Immature natural killer cell (primary cell): ENCODE results near the gene SURF2. TPM values are rescaled to one million over a fixed set of nuclear protein-coding genes. Genes with fewer than 3 reads are reported as not detected.
"Not testable (repeated sequence)": the region's sequence is repeated elsewhere in the genome, so short reads cannot be mapped to it uniquely, and the experiment has no call there.

ENCODE experiments used
- DNase-seq, 3 donors: peaks; one replicate each; pipeline ENCODE4 v3.0.0; 2022; ENCODE audit warnings: mixed read lengths in 1 of 3
- H3K27ac Mint-ChIP-seq, 6 donors: one replicate each; pipeline ENCODE4 v1.8.0; 2020; ENCODE audit warnings: mixed read lengths in 6 of 6, mild to moderate bottlenecking in 5 of 6, inconsistent platforms in 4 of 6, moderate library complexity in 3 of 6
- H3K27me3 Mint-ChIP-seq, 3 donors: one replicate each; pipeline ENCODE4 v1.8.0; 2020 to 2021; ENCODE audit warnings: low read depth in 3 of 3, mild to moderate bottlenecking in 3 of 3, mixed read lengths in 3 of 3, moderate library complexity in 3 of 3, inconsistent platforms in 1 of 3
- H3K36me3 Mint-ChIP-seq, 3 donors: one replicate each; pipeline ENCODE4 v1.8.0; 2020; ENCODE audit warnings: mixed read lengths in 3 of 3, inconsistent platforms in 2 of 3, mild to moderate bottlenecking in 2 of 3
- H3K4me1 Mint-ChIP-seq, 2 donors: one replicate each; pipeline ENCODE4 v1.8.0; 2020; ENCODE audit warnings: inconsistent platforms in 2 of 2, mild to moderate bottlenecking in 2 of 2, mixed read lengths in 2 of 2, moderate library complexity in 1 of 2
- H3K4me3 Mint-ChIP-seq, 5 donors: one replicate each; pipeline ENCODE4 v1.8.0; 2020; ENCODE audit warnings: mild to moderate bottlenecking in 5 of 5, mixed read lengths in 5 of 5, inconsistent platforms in 3 of 5, moderate library complexity in 3 of 5
- H3K9me3 Mint-ChIP-seq, 6 donors: one replicate each; pipeline ENCODE4 v1.8.0; 2020; ENCODE audit warnings: mild to moderate bottlenecking in 6 of 6, mixed read lengths in 6 of 6, inconsistent platforms in 4 of 6, moderate library complexity in 3 of 6
- polyA plus RNA-seq, 3 donors: library from polyadenylated mRNA; unstranded; fragments of 300-500 nt; fragmentation: Illumina TruSeq; gene quantifications; one replicate each; pipeline ENCODE4 v1.2.3, GENCODE V29; 2021

SURF2 gene
- polyA plus RNA-seq, 3 donors from 2014 or later: 30.2 to 36.9 (median 34.5) TPM

DNA sequence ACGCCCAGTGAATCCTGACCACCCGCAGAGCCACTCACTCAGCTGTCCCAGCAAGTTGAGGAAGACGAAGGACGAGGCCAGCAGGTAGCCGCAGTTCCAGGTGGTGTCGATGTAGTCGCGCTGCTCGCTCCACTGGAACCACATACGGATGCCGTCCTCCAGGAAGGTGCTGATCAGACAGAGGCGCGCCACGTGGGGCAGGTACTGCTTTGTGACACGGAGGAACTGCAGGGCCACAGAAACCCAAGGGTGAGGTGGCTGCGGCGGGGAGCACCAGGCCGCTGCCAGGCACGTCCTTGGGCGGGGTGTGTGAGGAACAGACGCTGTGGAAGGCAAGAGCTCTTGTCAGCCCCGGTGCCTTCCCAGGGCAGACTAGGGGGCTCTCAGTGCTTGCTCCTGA is 10.9 kb downstream of the SURF2 start:
- no peak overlapping the region for H3K4me3 Mint-ChIP-seq

GRCh38 chr9:133367778-133368177 is 11.4 kb downstream of the SURF2 start:
- peak overlapping the region in 1 of 6 donors; percentile 18 for H3K27ac Mint-ChIP-seq
- DNase-seq: no peak
- no peak overlapping the region for H3K4me3 Mint-ChIP-seq
- peaks cover 10 to 19% (median 15%) of the 10 kb centered on the region in 3 donors for H3K36me3 Mint-ChIP-seq
- H3K9me3 Mint-ChIP-seq: no peaks in the 10 kb centered on the region
- H3K4me1 Mint-ChIP-seq: peaks cover 64 to 69% of the 10 kb centered on the region in 2 donors
- peaks cover under 1 to 10% (median 5%) of the 10 kb centered on the region in 3 donors for H3K27me3 Mint-ChIP-seq

More for the DNA sequence above, 10.9 kb downstream of the SURF2 start:
- peaks cover 59 to 63% of the 10 kb centered on the region in 2 donors for H3K4me1 Mint-ChIP-seq
- DNase-seq: no peak
- H3K27me3 Mint-ChIP-seq: peaks cover 2 to 10% (median 5%) of the 10 kb centered on the region in 3 donors
- peaks cover 10 to 21% (median 18%) of the 10 kb centered on the region in 3 donors for H3K36me3 Mint-ChIP-seq
- H3K9me3 Mint-ChIP-seq: no peaks in the 10 kb centered on the region
- H3K27ac Mint-ChIP-seq: no peak overlapping the region

GRCh38 chr9:133368249-133368881 is 12.0 kb downstream of the SURF2 start:
- no peaks in the 10 kb centered on the region for H3K9me3 Mint-ChIP-seq
- H3K27me3 Mint-ChIP-seq: peaks cover 0 to 10% (median 4%) of the 10 kb centered on the region in 3 donors
- no peak for DNase-seq
- H3K36me3 Mint-ChIP-seq: peaks cover 8 to 13% (median 12%) of the 10 kb centered on the region in 3 donors
- peaks cover 69 to 72% of the 10 kb centered on the region in 2 donors for H3K4me1 Mint-ChIP-seq
- H3K27ac Mint-ChIP-seq: peak overlapping the region; percentile 77 to 98 (median 93)
- peak overlapping the region in 3 of 5 donors; percentile 13 to 82 (median 43) for H3K4me3 Mint-ChIP-seq

- H3K27ac Mint-ChIP-seq: peak overlapping the region; percentile 89 to 98 (median 95)
- H3K9me3 Mint-ChIP-seq: no peaks in the 10 kb centered on the region
- peaks cover 4 to 9% (median 8%) of the 10 kb centered on the region in 3 donors for H3K36me3 Mint-ChIP-seq
- no peak for DNase-seq
- peaks cover 71 to 75% of the 10 kb centered on the region in 2 donors for H3K4me1 Mint-ChIP-seq
- peaks cover 0 to 8% (median 3%) of the 10 kb centered on the region in 3 donors for H3K27me3 Mint-ChIP-seq
- peak overlapping the region in 4 of 5 donors; percentile 40 to 82 (median 57) for H3K4me3 Mint-ChIP-seq
These were observed 13.1 kb downstream of the SURF2 start for GRCh38 chr9:133369422-133369821.

DNA sequence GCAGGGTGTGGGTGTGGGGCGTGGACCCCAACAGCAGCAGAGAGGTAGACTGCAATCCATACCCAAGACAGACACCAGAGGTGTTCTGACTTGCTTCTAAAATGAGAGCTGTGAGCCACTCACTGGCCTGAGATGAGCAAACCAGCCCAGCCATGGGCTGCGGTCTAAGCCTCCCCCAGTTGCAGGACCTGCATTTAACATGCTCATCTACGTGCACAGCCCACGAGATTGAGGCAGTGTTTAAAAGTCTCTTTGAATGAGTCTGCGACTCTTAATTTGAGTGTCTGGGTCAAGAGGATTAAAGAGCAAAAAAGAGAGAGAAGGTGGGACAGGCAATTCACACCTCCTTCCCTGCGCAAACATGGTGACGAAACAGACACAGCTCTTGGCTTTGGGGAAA is 13.6 kb downstream of the SURF2 start:
- Mint-ChIP-seq H3K4me3 (peak overlapping the region; percentile 72 to 82 (median 72)), H3K27ac (peak overlapping the region; percentile 89 to 98 (median 95)), H3K4me1 (peaks cover 76 to 80% of the 10 kb centered on the region in 2 donors), H3K9me3 (no peaks in the 10 kb centered on the region), H3K36me3 (peaks cover 4 to 9% (median 8%) of the 10 kb centered on the region in 3 donors), H3K27me3 (peaks cover 0 to 13% (median 8%) of the 10 kb centered on the region in 3 donors)
- no peak for DNase-seq

DNA sequence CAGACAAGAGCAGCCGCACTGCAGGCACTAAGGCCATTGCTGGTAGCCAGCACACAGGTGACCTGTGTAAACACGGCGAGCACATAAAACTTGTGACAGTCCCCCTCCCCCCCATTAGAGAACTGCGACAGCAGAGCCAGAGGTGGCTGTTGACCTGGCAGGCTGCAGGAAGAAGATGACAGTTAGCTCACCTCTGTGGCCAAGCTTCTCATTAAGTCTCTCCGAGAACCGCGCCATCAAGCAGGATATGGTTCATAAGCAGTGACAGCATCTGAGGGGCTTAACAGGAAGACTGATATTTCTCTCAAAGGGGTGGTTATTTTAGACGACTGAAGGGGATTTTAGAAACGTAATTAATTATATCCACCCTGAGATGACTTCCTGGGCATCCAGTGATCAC is 14.3 kb downstream of the SURF2 start:
- Mint-ChIP-seq H3K9me3 (no peaks in the 10 kb centered on the region), H3K27ac (peak overlapping the region; percentile 89 to 98 (median 95)), H3K27me3 (peaks cover 0 to 16% (median 10%) of the 10 kb centered on the region in 3 donors), H3K4me1 (peaks cover 79 to 82% of the 10 kb centered on the region in 2 donors), H3K36me3 (peaks cover 4 to 8% (median 6%) of the 10 kb centered on the region in 3 donors), H3K4me3 (peak overlapping the region; percentile 72 to 82 (median 72))
- DNase-seq: peak; percentile 42 to 50 (median 49)

- Mint-ChIP-seq H3K27ac (peak overlapping the region; percentile 89 to 98 (median 95)), H3K4me3 (peak overlapping the region; percentile 72 to 82 (median 72)), H3K27me3 (peaks cover 0 to 16% (median 10%) of the 10 kb centered on the region in 3 donors), H3K9me3 (no peaks in the 10 kb centered on the region), H3K4me1 (peaks cover 75 to 76% of the 10 kb centered on the region in 2 donors), H3K36me3 (peaks cover 0 to 4% (median 4%) of the 10 kb centered on the region in 3 donors)
- DNase-seq: peak; percentile 47 to 56 (median 51)
These were observed 14.9 kb downstream of the SURF2 start for GRCh38 chr9:133371261-133371711.

DNA sequence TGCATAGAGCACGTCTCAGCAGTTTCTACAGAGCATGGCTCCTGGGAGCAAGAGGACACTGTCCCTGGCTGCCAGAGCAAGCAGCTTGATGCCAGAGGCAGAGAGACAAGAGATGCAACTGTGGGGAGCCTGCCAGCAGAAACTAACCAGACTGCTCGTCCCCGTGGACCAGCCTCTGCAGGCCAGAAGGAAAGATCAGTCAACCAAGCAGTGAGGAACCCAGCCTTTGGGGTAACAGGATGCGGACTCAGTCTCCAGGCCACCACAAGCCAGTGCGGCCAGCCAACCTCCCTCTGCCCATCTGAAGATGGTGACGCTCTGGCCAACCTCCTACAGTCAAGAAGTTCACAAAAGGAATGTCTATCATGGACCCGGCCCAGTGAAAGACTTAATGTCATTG is 15.8 kb downstream of the SURF2 start:
- Mint-ChIP-seq H3K4me3 (peak overlapping the region in 4 of 5 donors; percentile 44 to 82 (median 66)), H3K9me3 (no peaks in the 10 kb centered on the region), H3K27ac (peak overlapping the region; percentile 89 to 98 (median 95)), H3K4me1 (peaks cover 73 to 74% of the 10 kb centered on the region in 2 donors), H3K36me3 (peaks cover 0 to 4% (median 4%) of the 10 kb centered on the region in 3 donors), H3K27me3 (peaks cover 0 to 19% (median 10%) of the 10 kb centered on the region in 3 donors)
- DNase-seq: no peak

GRCh38 chr9:133374612-133375115 is 18.3 kb downstream of the SURF2 start:
- Mint-ChIP-seq H3K9me3 (no peaks in the 10 kb centered on the region), H3K27me3 (peaks cover 0 to 21% (median 8%) of the 10 kb centered on the region in 3 donors), H3K4me1 (peaks cover 53 to 55% of the 10 kb centered on the region in 2 donors), H3K4me3 (peak overlapping the region; percentile 84 to 96 (median 95)), H3K36me3 (no peaks in the 10 kb centered on the region), H3K27ac (peak overlapping the region; percentile 88 to 99 (median 97))
- peak; percentile 29 to 58 (median 35) for DNase-seq

- Mint-ChIP-seq H3K27me3 (peaks cover 0 to 21% (median 7%) of the 10 kb centered on the region in 3 donors), H3K4me3 (peak overlapping the region; percentile 84 to 96 (median 95)), H3K36me3 (no peaks in the 10 kb centered on the region), H3K4me1 (peaks cover 48 to 49% of the 10 kb centered on the region in 2 donors), H3K9me3 (no peaks in the 10 kb centered on the region), H3K27ac (peak overlapping the region; percentile 88 to 99 (median 97))
- peak in 2 of 3 donors; percentile 20 to 24 for DNase-seq
These were observed 18.9 kb downstream of the SURF2 start for GRCh38 chr9:133375116-133375723.

DNA sequence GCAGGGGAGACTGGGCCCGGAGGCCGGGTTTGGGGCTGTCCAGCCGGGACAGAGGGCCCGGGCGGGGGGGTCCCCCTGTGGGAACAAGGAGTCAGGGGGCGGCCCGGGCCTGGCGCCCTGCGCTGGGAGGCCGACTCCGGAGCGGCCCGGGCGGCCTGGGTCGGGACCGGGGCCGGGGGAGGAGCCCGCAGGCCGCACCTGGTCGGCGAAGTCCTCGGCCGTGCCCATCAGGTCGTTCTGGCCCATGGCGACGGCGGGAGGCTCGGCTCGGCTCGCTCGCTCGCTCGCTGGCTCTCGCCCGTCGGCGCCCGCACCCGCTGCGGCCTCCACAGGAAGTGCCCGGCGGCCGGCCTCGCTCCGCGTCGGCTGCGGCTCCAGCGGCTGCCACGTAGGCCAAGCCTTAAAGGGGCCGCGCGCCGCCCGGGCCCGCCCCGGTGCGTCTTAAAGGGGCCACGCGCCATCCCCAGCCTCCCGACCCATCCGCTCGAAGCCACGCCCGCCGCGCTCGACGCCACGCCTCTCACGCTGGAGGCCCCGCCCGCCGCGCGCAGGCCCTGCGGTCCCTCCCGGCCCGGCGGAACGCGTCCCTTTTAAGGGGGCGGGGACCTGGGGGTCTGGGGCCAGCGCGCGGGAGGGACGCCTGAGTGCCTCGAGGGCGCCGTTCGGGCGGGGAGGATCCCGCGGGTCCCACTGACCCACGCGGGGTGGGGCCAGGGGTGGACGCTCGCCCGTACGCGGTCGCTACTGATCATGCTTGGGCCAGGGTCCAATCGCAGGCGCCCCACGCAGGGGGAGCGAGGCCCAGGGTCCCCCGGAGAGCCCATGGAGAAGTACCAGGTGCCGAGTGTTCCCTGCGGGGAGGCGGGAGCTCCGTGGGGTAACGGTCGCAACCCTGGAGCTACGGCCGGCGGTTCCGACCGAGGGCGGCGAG is 19.6 kb downstream of the SURF2 start, which contains the start of the genes STKLD1 and SURF4:
Gene STKLD1, plus strand, starts transcription at position 643 of the 931 bp plus-strand sequence. Its CDS starts 108 bp downstream, at position 751.
Gene SURF4, minus strand, starts transcription at position 337 of the 931 bp plus-strand sequence. Its CDS starts 91 bp downstream, at position 246.
- peaks cover 40 to 42% of the 10 kb centered on the region in 2 donors for H3K4me1 Mint-ChIP-seq
- DNase-seq: peak; percentile 96
- peak within 1 kb of the TSS; percentile 88 to 99 (median 97) for H3K27ac Mint-ChIP-seq
- H3K27me3 Mint-ChIP-seq: peaks cover 0 to 16% (median 7%) of the 10 kb centered on the region in 3 donors
- no peaks in the 10 kb centered on the region for H3K36me3 Mint-ChIP-seq
- no peaks in the 10 kb centered on the region for H3K9me3 Mint-ChIP-seq
- peak within 1 kb of the TSS; percentile 84 to 96 (median 95) for H3K4me3 Mint-ChIP-seq

DNA sequence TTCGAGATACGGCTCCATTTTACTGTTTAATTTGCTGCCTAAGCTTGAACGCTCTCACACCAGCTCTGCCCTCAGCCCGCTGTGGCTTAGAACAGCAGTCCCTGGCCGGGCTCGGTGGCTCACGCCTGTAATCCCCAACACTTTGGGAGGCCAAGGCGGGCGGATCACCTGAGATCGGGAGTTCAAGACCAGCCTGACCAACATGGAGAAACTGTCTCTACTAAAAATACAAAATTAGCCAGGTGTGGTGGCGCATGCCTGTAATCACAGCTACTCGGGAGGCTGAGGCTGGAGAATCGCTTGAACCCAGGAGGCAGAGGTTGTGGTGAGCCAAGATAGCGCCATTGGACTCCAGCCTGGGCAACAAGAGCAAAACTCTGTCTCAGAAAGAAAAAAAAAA is 20.9 kb downstream of the SURF2 start:
- Mint-ChIP-seq H3K27me3 (peaks cover 0 to 12% (median 7%) of the 10 kb centered on the region in 3 donors), H3K27ac (peak overlapping the region in 2 of 6 donors; percentile 26 to 75), H3K4me1 (peaks cover 27 to 29% of the 10 kb centered on the region in 2 donors), H3K4me3 (peak overlapping the region; percentile 57 to 78 (median 75))
- not testable (repeated sequence) for H3K9me3 Mint-ChIP-seq, DNase-seq, H3K36me3 Mint-ChIP-seq
